ENCODE measurements around the gene PXYLP1. TPM values are rescaled to one million over a fixed set of nuclear protein-coding genes. Genes with fewer than 3 reads are reported as not detected.

PXYLP1 gene
- total RNA-seq, 1 experiment from 2014 or later: 11.3 TPM

DNA sequence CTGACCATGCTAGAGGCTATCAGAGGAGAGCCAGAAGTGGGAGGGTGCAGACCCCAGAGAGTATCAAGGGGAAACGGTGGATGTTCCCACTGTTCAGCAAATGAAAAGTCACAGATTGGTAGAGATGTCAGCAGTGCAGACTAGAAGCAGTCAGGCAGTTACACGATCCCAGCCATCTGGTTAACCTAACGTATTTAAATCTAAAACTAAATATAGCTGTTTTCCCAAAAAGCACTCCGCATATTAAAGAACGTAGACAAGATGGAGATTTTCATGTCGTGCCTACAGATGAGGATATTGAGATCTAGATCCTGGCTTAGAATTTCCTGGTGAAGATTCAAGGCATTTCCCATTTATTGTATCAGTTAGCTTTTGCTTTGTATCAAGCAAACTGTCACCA is 25.2 kb downstream of the PXYLP1 start:
- no peak for TF ChIP-seq EZH2 (IDR thresholded peaks at IDR 0.05; ENCODE audit: borderline replicate concordance, low read depth, low read length, poor library complexity, severe bottlenecking)
- TF ChIP-seq, protein P1, sequence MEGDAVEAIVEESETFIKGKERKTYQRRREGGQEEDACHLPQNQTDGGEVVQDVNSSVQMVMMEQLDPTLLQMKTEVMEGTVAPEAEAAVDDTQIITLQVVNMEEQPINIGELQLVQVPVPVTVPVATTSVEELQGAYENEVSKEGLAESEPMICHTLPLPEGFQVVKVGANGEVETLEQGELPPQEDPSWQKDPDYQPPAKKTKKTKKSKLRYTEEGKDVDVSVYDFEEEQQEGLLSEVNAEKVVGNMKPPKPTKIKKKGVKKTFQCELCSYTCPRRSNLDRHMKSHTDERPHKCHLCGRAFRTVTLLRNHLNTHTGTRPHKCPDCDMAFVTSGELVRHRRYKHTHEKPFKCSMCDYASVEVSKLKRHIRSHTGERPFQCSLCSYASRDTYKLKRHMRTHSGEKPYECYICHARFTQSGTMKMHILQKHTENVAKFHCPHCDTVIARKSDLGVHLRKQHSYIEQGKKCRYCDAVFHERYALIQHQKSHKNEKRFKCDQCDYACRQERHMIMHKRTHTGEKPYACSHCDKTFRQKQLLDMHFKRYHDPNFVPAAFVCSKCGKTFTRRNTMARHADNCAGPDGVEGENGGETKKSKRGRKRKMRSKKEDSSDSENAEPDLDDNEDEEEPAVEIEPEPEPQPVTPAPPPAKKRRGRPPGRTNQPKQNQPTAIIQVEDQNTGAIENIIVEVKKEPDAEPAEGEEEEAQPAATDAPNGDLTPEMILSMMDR (conservative IDR thresholded peaks at IDR 0.05; ENCODE audit: low read depth, low read length): no peak
- no peak overlapping the region for H3K4me3 ChIP-seq (ENCODE audit: low read depth, low read length, poor library complexity, severe bottlenecking)
- H3K36me3 ChIP-seq (ENCODE audit: insufficient read depth, low read length, poor library complexity, severe bottlenecking): no peaks in the 10 kb centered on the region
- no peaks in the 10 kb centered on the region for H3K27me3 ChIP-seq (replicated peaks; ENCODE audit: insufficient read depth, low read depth, low read length, poor library complexity)
- intact Hi-C loops (cut with micrococcal nuclease; ENCODE audit: unreplicated experiment): no loop called here
- ChIA-PET CTCF (no interaction called here), POLR2A (ENCODE audit: low non-redundant PET) (no interaction called here)
- H3K27ac ChIP-seq (ENCODE audit: low read depth, low read length, poor library complexity, severe bottlenecking): no peak overlapping the region
- no TSS peak for BruUV-seq (replicated peaks)
- no peak for DNase-seq (ENCODE audit: low spot score)
- no peaks in the 10 kb centered on the region for H3K9me3 ChIP-seq (ENCODE audit: low read depth, low read length, poor library complexity, severe bottlenecking)
- no peaks in the 10 kb centered on the region for H3K4me1 ChIP-seq (ENCODE audit: insufficient read depth, low read length, poor library complexity, severe bottlenecking)

DNA sequence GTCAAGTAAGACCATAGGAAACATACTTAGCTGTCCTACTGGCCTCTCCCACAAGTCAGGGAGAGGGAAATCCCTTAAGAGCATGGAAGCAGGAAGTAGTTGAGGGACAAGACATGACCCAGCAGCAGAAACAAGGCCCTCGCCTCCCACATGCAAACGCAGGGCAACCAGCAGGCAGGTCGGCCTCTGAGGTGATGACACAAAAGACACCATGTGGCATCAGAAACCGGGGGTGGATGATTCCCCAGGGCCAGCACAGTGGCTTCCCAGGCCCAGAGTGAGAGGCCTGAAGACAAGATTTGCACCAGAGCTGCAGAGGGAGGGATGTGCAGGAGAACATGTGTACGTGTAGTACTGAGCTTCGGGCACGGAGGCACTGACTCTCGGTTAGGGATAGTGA is 26.3 kb downstream of the PXYLP1 start:
- POLR2A ChIA-PET (ENCODE audit: low non-redundant PET): no interaction called here
- CTCF ChIA-PET: no interaction called here
- intact Hi-C loops (cut with micrococcal nuclease; ENCODE audit: unreplicated experiment): no loop called here
- no peak for DNase-seq (ENCODE audit: low spot score)
- no peaks in the 10 kb centered on the region for H3K9me3 ChIP-seq (ENCODE audit: low read depth, low read length, poor library complexity, severe bottlenecking)
- H3K27me3 ChIP-seq (replicated peaks; ENCODE audit: insufficient read depth, low read depth, low read length, poor library complexity): no peaks in the 10 kb centered on the region
- no peaks in the 10 kb centered on the region for H3K36me3 ChIP-seq (ENCODE audit: insufficient read depth, low read length, poor library complexity, severe bottlenecking)
- TF ChIP-seq, protein P1 (conservative IDR thresholded peaks at IDR 0.05; ENCODE audit: low read depth, low read length): no peak
- TF ChIP-seq EZH2 (IDR thresholded peaks at IDR 0.05; ENCODE audit: borderline replicate concordance, low read depth, low read length, poor library complexity, severe bottlenecking): no peak
- H3K4me1 ChIP-seq (ENCODE audit: insufficient read depth, low read length, poor library complexity, severe bottlenecking): no peaks in the 10 kb centered on the region
- no peak overlapping the region for H3K27ac ChIP-seq (ENCODE audit: low read depth, low read length, poor library complexity, severe bottlenecking)
- BruUV-seq (replicated peaks): no TSS peak
- no peak overlapping the region for H3K4me3 ChIP-seq (ENCODE audit: low read depth, low read length, poor library complexity, severe bottlenecking)

DNA sequence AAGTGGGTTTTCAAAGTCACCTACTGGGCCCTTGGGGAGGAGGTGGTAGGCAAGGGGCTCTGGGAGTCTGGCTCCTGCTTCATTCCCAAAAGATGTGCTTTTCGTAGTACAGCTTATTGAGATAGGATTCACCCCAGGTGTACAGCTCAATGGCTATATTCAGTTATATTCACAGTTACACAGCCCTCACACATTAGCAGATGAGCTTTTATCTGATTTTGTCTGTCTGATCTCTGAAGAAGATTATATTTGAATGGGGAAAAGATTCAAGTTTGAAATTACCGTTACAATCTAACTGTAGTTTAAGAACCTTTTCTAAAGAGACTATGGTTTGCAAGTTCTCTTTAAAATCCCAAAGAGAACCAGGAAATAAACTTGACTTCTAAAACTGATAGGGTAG is 27.3 kb downstream of the PXYLP1 start:
- ChIA-PET POLR2A (ENCODE audit: low non-redundant PET) (no interaction called here), CTCF (no interaction called here)
- BruUV-seq (replicated peaks): no TSS peak
- DNase-seq (ENCODE audit: low spot score): no peak
- Histone ChIP-seq H3K4me3 (ENCODE audit: low read depth, low read length, poor library complexity, severe bottlenecking) (no peak overlapping the region), H3K27me3 (replicated peaks; ENCODE audit: insufficient read depth, low read depth, low read length, poor library complexity) (no peaks in the 10 kb centered on the region), H3K27ac (ENCODE audit: low read depth, low read length, poor library complexity, severe bottlenecking) (no peak overlapping the region), H3K36me3 (ENCODE audit: insufficient read depth, low read length, poor library complexity, severe bottlenecking) (no peaks in the 10 kb centered on the region), H3K9me3 (ENCODE audit: low read depth, low read length, poor library complexity, severe bottlenecking) (no peaks in the 10 kb centered on the region), H3K4me1 (ENCODE audit: insufficient read depth, low read length, poor library complexity, severe bottlenecking) (no peaks in the 10 kb centered on the region)
- TF ChIP-seq, protein P1 (conservative IDR thresholded peaks at IDR 0.05; ENCODE audit: low read depth, low read length): no peak
- TF ChIP-seq EZH2 (IDR thresholded peaks at IDR 0.05; ENCODE audit: borderline replicate concordance, low read depth, low read length, poor library complexity, severe bottlenecking): no peak
- intact Hi-C loops (cut with micrococcal nuclease; ENCODE audit: unreplicated experiment): no loop called here

All from A673 (cell line).